Subcutaneous adipose tissue (tissue), 4 donors: ENCODE measurements around the gene MYEOV. TPM values are rescaled to one million over a fixed set of nuclear protein-coding genes. Genes with fewer than 3 reads are reported as not detected.

ENCODE experiments used
- CTCF ChIP-seq: fragments of 450-650 bp; IDR thresholded peaks from one replicate; pipeline ENCODE4 v1.5.1; 2016; ENCODE audit warnings: low read depth, mild to moderate bottlenecking, control low read depth, antibody characterized with exemption, moderate library complexity
- total RNA-seq, 4 donors: library from RNA; depleted of rRNA; stranded (reverse); fragments of >200 nt; gene quantifications; one replicate each; pipeline ENCODE4 v1.1.0, GENCODE V29; 2016

Gene MYEOV
- total RNA-seq, 4 donors from 2014 or later, result 21.4 to 57.9 (median 39.2) TPM

GRCh38 chr11:69330330-69330729 is 36.4 kb downstream of the MYEOV start:
- no peak for TF ChIP-seq CTCF

- no peak for TF ChIP-seq CTCF
Measured at GRCh38 chr11:69333149-69333710, 39.3 kb downstream of the MYEOV start.

- no peak for TF ChIP-seq CTCF
Measured at GRCh38 chr11:69333879-69334278, 39.9 kb downstream of the MYEOV start.

- TF ChIP-seq CTCF, result no peak
Measured at GRCh38 chr11:69335007-69335780, 41.2 kb downstream of the MYEOV start.

- TF ChIP-seq CTCF, result no peak
Measured at GRCh38 chr11:69335781-69336405, 41.9 kb downstream of the MYEOV start.

GRCh38 chr11:69337211-69337721 is 43.3 kb downstream of the MYEOV start:
- no peak for TF ChIP-seq CTCF

- TF ChIP-seq CTCF, result no peak
Measured at GRCh38 chr11:69339041-69339733, 45.2 kb downstream of the MYEOV start.
